UCSD-AML1 (cell line): Measurements from ENCODE around the gene ADAM12.
"Not testable (repeated sequence)": the region's sequence is repeated elsewhere in the genome, so short reads cannot be mapped to it uniquely, and the experiment has no call there.

Source experiments
- DNase-seq: peaks from one replicate; lab custom pipeline; 2025; ENCODE audit not compliant: unreplicated experiment; lab: John Stamatoyannopoulos, UW

Gene ADAM12

DNA sequence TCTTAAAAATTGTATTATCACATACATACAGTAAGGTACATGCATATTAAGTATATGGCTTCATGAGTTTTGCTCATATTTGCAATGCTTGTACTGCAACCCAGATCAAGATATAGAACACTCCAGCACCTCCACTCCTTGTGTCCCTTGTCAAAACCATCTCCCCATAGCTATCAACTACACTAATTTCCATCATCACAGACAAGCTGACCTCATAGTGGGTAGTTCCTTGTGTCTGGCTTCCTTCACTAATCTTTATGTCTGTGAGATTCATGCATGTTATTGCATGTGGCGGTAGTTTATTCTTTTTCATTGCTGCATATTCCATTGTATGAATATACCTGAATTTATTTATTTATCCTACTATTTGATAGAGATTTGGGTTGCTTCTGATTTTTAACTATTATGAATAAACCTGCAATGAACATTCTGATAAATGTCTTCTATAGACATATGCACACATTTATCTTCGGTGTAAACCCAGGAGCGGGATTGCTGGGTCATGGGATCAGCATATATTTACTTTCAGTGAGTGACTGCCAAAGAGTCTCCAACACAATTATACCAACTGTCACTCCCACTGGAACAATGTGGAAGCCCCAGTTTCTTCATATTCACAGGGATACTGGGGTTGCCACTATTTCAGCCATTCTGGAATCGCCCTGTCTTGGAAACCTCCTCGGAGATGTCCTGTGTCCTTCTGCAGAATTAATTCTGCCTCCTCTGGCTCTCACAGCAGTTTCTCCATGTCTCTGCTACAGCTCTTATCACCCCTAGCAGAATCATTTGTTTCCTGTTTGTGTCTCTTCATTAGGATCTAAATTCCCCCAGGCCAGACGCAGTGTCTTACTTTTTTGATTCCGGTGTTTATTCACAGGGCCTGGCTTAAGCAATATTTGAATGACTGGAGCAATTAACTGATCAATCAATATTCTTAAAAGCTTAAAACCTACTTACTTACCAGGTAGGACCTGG, 14.7 kb upstream of the ADAM12 start:
- no peak for DNase-seq

DNA sequence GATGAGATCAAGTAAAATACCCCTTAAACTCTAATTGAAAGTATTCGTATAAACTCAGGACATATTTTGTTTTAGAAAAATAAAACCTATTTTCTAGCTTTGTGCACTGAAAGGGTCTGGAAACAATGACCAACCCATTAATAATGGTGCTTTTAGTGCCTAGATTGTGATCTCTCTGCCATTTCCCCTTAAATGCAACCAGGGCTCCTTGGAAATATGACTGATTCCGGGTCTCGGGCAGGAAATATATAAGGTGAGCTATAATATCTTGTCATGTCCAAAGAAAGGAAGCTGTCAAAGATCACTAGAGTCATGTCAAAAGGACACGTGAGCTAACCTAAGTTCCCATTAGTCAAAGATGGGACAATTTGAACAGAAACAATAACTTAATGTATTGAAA, 12.4 kb upstream of the ADAM12 start:
- no peak for DNase-seq

- DNase-seq, result no peak
These were observed 10.6 kb upstream of the ADAM12 start for GRCh38 chr10:126398924-126399323.

DNA sequence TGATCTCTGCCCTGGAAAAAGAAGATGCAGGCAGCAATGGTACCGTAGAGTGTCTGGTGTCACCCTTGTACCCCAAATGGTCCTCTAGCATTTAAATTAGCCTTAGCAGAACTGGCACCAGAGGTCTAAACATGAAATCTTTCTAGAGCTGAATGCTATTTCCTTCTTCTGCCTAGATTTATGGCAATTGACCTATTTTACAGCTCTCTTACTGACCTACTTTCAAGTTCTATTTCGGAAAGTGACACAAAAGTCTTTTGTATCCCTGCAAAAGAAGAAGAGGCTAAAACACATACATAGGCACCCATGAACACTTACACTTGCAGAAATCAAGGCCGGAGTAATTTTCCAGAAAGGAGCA, 10.1 kb upstream of the ADAM12 start:
- DNase-seq, result no peak

GRCh38 chr10:126397640-126398382, 9.5 kb upstream of the ADAM12 start:
- no peak for DNase-seq

- no peak for DNase-seq
These were observed 8.9 kb upstream of the ADAM12 start for GRCh38 chr10:126397156-126397555.

DNA sequence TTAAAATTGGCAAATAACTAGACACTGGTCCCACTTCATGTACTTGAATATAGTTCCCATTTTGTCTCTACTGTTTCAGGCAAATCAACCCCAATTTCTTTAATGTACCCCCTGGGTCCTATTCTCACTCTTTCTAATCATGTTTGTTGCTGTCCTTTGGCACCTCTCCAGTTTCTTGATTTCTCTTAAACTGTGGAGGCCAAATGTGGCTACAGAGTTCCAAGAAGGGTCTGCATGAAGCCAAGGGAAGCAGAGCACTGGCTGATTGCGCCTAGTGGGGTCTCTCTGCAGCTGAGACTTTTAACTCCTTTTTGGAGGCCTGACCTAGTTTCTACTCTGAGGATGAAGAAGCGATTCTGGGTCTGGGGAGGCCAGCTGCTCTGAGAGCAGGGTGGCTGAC, 6.7 kb upstream of the ADAM12 start:
- no peak for DNase-seq

DNA sequence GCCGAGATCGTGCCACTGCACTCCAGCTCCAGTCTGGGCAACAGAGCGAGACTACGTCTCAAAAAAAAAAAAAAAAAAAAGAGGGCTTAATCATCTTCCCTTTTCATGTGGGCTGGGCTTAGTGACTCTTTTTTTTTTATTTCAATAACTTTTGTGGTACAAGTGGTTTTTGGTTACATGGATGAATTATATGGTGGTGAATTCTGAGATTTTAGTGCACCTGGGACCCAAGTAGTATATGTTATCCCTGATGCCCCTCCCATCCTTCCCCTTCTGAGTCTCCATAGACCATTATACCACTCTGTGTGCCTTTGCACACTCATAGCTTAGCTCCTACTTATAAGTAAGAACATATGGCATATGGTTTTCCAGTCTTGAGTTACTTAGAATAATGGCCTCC, 4.8 kb upstream of the ADAM12 start:
- no peak for DNase-seq

GRCh38 chr10:126392469-126392868, 4.2 kb upstream of the ADAM12 start:
- DNase-seq, result no peak

DNA sequence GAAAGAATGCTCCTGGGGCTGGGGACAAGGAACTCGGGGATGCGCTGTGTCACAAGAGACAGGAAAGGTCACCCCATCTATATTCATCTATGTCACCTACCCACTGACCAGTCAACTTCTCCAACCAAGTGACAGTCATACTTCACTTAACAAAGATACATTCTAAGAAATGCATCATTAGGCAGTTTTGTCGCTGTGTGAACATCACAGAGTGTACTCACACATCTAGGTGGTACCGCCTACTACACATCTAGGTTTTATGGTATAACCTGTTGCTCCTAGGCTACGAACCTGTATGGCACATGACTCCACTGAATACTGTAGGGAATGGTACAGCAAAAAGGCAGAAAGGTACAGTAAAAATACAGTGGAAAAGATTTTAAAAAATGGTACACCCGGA, 3.8 kb upstream of the ADAM12 start:
- no peak for DNase-seq

GRCh38 chr10:126391192-126391885, 3.1 kb upstream of the ADAM12 start:
- no peak for DNase-seq

GRCh38 chr10:126390324-126390723, 2.0 kb upstream of the ADAM12 start:
- DNase-seq, result no peak

DNA sequence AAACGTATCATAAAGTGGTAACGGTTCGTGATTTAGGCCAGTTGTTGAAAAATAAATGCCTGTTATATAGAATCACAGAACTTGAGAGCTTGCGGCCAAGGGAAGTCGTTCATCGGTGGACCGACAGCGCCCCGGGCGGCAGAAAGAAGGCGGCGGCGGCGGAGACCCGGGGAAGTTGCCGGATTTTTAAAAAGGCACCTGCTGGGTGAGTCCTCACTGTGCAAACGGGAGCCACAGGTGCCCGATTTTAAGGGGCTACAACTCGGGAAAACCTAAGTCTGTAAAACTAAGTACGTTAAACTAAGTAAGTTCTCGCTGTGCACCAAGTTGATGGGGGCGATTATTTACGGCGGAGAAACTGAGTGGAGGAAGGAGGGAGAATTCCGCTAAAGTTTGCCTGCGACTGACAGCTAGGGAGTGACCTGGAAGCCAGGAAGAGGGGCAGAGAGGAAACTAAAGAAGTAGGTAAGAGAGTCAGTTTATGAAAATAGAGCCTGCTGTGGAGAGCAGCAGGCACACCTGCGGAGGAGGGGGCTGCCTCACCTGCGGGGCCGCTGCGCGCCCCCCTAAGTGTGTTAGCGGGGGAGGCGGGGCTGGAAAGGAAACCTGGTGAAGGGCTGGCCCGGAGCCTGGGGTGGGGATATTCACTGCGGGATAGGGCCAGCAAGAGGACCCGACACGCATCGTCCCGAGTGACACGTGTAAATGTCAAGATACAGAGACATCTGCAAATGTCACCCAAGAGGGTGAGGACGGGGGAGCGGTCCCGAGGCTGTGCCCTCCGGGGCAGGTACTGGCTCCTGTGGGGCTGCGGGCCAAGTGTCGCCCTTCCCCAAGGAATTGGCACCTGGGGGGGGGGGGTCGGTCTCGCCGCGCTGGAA, 996 bp downstream of the ADAM12 start:
- no peak for DNase-seq

GRCh38 chr10:126384269-126384873, 3.9 kb downstream of the ADAM12 start:
- no peak for DNase-seq

DNA sequence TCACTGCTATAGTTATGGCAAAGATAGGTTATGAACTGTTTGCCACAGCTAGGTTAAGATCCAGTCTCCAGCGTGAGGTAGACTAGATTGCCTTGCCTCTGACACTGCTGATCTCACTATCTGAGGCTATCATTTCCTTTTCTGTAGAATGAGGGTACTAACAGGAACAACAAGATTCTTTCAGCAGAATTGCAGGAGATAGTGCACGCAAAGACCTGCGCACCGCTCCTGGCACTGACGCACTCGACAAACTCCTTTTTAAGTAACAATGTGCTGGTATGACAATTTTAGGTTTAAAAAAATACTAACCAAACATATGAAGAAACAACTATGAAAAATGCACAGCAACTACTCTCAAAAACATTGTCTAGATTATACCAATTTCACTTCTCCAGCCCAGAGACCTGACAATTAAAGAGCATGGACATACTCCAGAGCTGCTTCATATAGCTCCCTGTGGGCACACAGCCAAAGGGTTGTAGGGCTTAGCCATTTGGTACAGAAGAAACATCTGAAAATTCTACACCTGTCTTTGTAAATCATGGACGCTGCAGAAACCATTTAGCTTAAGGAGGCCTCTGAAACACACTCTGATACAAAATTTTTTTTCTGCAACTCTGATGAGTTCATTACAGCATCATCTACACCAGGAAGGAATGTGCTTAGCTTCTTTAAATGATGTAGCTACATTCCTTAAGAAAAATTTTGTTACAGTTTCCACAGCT, 7.8 kb downstream of the ADAM12 start:
- DNase-seq, result no peak

GRCh38 chr10:126379166-126379565, 9.1 kb downstream of the ADAM12 start:
- not testable (repeated sequence) for DNase-seq

- DNase-seq, result no peak
These were observed 11.3 kb downstream of the ADAM12 start for GRCh38 chr10:126376956-126377355.

GRCh38 chr10:126375926-126376554, 12.2 kb downstream of the ADAM12 start:
- DNase-seq, result no peak

DNA sequence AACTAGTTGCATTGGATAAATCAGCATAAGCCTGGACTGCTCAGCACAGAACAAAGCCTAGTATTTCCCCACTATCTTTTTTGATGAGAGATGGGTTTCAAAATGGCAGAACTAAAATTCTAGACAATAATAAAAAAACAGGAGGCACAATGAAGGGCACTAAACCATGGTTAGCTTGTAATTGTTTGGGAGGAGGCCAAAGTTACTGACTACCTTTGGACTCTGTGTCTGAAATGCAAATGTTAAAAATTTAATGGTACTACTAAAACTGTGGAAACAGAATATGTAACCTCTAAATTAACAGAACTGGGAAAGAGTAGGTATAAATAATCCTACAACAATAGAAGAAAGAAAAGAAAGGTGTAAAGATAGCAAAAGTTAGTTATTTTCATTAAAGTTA, 13.0 kb downstream of the ADAM12 start:
- no peak for DNase-seq
